ENCODE measurements around the gene PCDH12. TPM values are rescaled to one million over a fixed set of nuclear protein-coding genes. Genes with fewer than 3 reads are reported as not detected.

Gene PCDH12
- polyA plus RNA-seq, 1 of the 3 experiments (the other 2 are of a cell fraction) = 0.02 TPM

DNA sequence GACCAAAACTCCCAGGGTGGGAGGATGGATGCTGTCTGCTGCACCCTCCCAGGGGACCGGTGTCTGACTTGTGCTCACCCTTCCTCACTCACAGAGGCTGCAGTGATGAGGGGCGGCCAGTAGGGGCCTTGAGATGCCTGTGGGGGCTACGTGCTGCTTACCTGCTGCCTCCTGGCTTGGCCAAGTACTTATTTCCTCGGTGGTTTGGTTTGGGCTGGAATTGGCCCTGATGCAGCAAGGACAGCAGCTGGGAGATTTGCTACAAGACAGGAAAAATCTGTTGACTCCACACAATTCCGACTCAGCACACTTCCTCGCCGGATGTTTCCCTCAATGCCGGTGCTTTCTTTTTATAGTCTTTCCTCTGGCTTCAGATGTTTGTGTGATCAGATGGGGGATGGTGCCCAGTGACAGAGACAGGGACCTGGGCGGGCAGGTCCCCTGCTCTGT, 6.6 kb downstream of the PCDH12 start:
- ChIA-PET POLR2A (no interaction called here), CTCF (interaction anchor here (1.3 to 2.9 kb wide), 3 partner anchors 10 to 61 kb away, joined by 4 to 31 read pairs (median 10); no protein-coding TSS in a partner anchor)
- DNase-seq = peak; percentile 63
- Histone ChIP-seq H3K9me2 (no peaks in the 10 kb centered on the region), H3K4me1 (ENCODE audit: control insufficient read depth in 1 of 2, insufficient read depth in 2 of 2, low read depth in 1 of 2, low read length in 1 of 2) (no peaks in the 10 kb centered on the region), H3K9me3 (no peaks in the 10 kb centered on the region), H3F3A (replicated peaks; ENCODE audit: insufficient read depth) (no peaks in the 10 kb centered on the region), H3K36me3 (replicated peaks in 1 of 2; ENCODE audit: control insufficient read depth in 1 of 2, insufficient read depth in 2 of 2, low read length in 1 of 2) (no peaks in the 10 kb centered on the region), H2AFZ (ENCODE audit: low read depth) (no peak overlapping the region), H4K20me1 (ENCODE audit: insufficient read depth) (no peaks in the 10 kb centered on the region), H3K4me3 (ENCODE audit: low read depth in 2 of 2, low read length in 1 of 2) (no peak overlapping the region), H3K4me2 (no peak overlapping the region), H3K27me3 (ENCODE audit: insufficient read depth) (no peaks in the 10 kb centered on the region), H3K9ac (no peak overlapping the region), H3K27ac (ENCODE audit: low read depth in 2 of 2, low read length in 1 of 2) (no peak overlapping the region), H3K79me2 (ENCODE audit: insufficient read depth) (no peaks in the 10 kb centered on the region)
- WGBS (ENCODE audit: low lambda C conversion rate) = 63% methylated on average over 8 of the region's 9 CpGs
- TF ChIP-seq RCOR1 (IDR thresholded peaks at IDR 0.05; ENCODE audit: low read length) = no peak
- peak; percentile 43 for TF ChIP-seq CTCF (IDR thresholded peaks at IDR 0.05)

DNA sequence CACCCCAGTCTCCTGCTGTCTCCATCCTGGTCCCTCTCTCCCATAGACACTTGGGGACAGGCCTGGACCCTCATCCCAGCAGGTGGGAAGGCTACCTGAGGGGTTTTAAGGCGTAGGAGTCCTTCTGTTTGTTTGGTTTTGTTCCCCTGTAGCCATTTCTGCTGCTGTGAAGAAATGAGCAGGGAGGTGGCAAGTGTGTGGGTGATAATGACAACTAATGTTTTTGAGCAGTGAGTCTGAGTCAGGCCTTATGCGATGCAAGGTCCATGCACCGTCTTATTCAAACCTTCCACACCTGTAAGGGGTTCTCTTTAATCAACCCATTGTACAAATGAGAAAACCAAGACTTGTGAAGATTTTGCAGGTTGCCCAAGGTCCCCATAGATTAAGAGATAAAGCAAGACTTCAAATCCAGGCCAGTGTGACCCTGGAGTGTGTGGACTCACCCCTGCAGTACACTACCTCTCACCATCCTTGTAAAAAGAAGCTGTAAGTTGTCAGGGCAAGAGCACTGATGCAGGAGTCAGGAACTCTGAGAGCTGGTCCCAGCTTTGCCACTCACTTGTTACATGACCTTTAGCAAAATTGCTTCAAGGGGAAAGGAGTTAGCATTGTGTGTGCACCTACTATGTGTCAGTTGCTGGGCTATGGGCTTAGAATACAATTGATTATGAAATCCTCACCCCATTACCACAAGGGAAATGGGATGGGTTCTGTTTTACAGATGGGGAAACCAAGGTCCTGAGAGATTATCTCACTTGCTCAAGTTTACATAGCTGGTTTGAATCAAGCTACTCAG, 7.6 kb downstream of the PCDH12 start:
- H3F3A ChIP-seq (replicated peaks; ENCODE audit: insufficient read depth) = no peaks in the 10 kb centered on the region
- no peaks in the 10 kb centered on the region for H3K36me3 ChIP-seq (replicated peaks in 1 of 2; ENCODE audit: control insufficient read depth in 1 of 2, insufficient read depth in 2 of 2, low read length in 1 of 2)
- H4K20me1 ChIP-seq (ENCODE audit: insufficient read depth) = no peaks in the 10 kb centered on the region
- DNase-seq = no peak
- no peaks in the 10 kb centered on the region for H3K9me2 ChIP-seq
- H2AFZ ChIP-seq (ENCODE audit: low read depth) = no peak overlapping the region
- H3K4me2 ChIP-seq = no peak overlapping the region
- no peaks in the 10 kb centered on the region for H3K79me2 ChIP-seq (ENCODE audit: insufficient read depth)
- H3K9ac ChIP-seq = no peak overlapping the region
- POLR2A ChIA-PET = no interaction called here
- CTCF ChIA-PET = interaction anchor here (0.9 to 2.9 kb wide), 4 partner anchors 9 to 60 kb away, joined by 3 to 31 read pairs (median 7); no protein-coding TSS in a partner anchor
- H3K27me3 ChIP-seq (ENCODE audit: insufficient read depth) = no peaks in the 10 kb centered on the region
- 94% methylated on average over 3 of the region's 3 CpGs for WGBS (ENCODE audit: low lambda C conversion rate)
- H3K4me1 ChIP-seq (ENCODE audit: control insufficient read depth in 1 of 2, insufficient read depth in 2 of 2, low read depth in 1 of 2, low read length in 1 of 2) = peaks cover 0 to 4% of the 10 kb centered on the region in 2 experiments; a peak in 1 of 4 replicates
- H3K27ac ChIP-seq (ENCODE audit: low read depth in 2 of 2, low read length in 1 of 2) = no peak overlapping the region
- TF ChIP-seq NRF1 (IDR thresholded peaks at IDR 0.05; ENCODE audit: low read depth, low read length) = no peak
- TF ChIP-seq, protein P1, sequence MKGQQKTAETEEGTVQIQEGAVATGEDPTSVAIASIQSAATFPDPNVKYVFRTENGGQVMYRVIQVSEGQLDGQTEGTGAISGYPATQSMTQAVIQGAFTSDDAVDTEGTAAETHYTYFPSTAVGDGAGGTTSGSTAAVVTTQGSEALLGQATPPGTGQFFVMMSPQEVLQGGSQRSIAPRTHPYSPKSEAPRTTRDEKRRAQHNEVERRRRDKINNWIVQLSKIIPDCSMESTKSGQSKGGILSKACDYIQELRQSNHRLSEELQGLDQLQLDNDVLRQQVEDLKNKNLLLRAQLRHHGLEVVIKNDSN (IDR thresholded peaks at IDR 0.05; ENCODE audit: borderline replicate concordance, low read depth) = no peak
- TF ChIP-seq RCOR1 (IDR thresholded peaks at IDR 0.05; ENCODE audit: low read length) = no peak
- TF ChIP-seq PBX3 (IDR thresholded peaks at IDR 0.05) = no peak
- no peak for TF ChIP-seq FOXJ3 (CRISPR knock-in tag; IDR thresholded peaks at IDR 0.05)
- no peak for TF ChIP-seq RFX5 (IDR thresholded peaks at IDR 0.05; ENCODE audit: low read length)
- TF ChIP-seq, protein P2, sequence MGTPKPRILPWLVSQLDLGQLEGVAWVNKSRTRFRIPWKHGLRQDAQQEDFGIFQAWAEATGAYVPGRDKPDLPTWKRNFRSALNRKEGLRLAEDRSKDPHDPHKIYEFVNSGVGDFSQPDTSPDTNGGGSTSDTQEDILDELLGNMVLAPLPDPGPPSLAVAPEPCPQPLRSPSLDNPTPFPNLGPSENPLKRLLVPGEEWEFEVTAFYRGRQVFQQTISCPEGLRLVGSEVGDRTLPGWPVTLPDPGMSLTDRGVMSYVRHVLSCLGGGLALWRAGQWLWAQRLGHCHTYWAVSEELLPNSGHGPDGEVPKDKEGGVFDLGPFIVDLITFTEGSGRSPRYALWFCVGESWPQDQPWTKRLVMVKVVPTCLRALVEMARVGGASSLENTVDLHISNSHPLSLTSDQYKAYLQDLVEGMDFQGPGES (IDR thresholded peaks at IDR 0.05; ENCODE audit: low read depth, low read length) = no peak
- TF ChIP-seq YY1 (IDR thresholded peaks at IDR 0.05; ENCODE audit: low read depth) = no peak
- TF ChIP-seq SMC3 (IDR thresholded peaks at IDR 0.05; ENCODE audit: low read depth, low read length) = no peak
- no peak for TF ChIP-seq GABPA (IDR thresholded peaks at IDR 0.05; ENCODE audit: low read depth)
- no peak for TF ChIP-seq ELF1 (IDR thresholded peaks at IDR 0.05)
- no peak for TF ChIP-seq CTCF (IDR thresholded peaks at IDR 0.05)
- TF ChIP-seq CHD2 (IDR thresholded peaks at IDR 0.05; ENCODE audit: low read length, partially characterized antibody) = no peak
- TF ChIP-seq SIN3A (IDR thresholded peaks at IDR 0.05; ENCODE audit: borderline replicate concordance, low read depth, low read length) = no peak
- TF ChIP-seq RXRA (IDR thresholded peaks at IDR 0.05; ENCODE audit: borderline replicate concordance, low read depth) = no peak
- TF ChIP-seq JUND (IDR thresholded peaks at IDR 0.05) = no peak
- TF ChIP-seq FOSL2 (IDR thresholded peaks at IDR 0.05; ENCODE audit: borderline replicate concordance, low read depth) = no peak
- H3K9me3 ChIP-seq = no peaks in the 10 kb centered on the region
- no peak overlapping the region for H3K4me3 ChIP-seq (ENCODE audit: low read depth in 2 of 2, low read length in 1 of 2)

Data from SK-N-SH (cell line).